ENCODE measurements around the gene ZER1. TPM values are rescaled to one million over a fixed set of nuclear protein-coding genes. Genes with fewer than 3 reads are reported as not detected.
A peak's percentile ranks its signal among the peaks of the same experiment; 100 is the strongest.

ZER1 gene
- total RNA-seq, 1 donor from 2014 or later: 14.7 TPM

- Histone ChIP-seq H3K9me3 (ENCODE audit: low read depth) (no peaks in the 10 kb centered on the region), H3K36me3 (peaks cover 37% of the 10 kb centered on the region), H3K9ac (peak overlapping the region; percentile 67), H4K20me1 (ENCODE audit: low read depth) (peaks cover 74% of the 10 kb centered on the region), H3K4me2 (peak overlapping the region; percentile 97), H3K4me1 (peaks cover 35% of the 10 kb centered on the region), H3K27ac (peak overlapping the region; percentile 7), H3K27me3 (no peaks in the 10 kb centered on the region), H3K4me3 (peak overlapping the region; percentile 87), H2AFZ (replicated peaks) (no peak overlapping the region), H3K79me2 (ENCODE audit: low read depth) (peaks cover 90% of the 10 kb centered on the region), H3F3A (ENCODE audit: low read depth) (peaks cover 78% of the 10 kb centered on the region)
- Mint-ChIP-seq H3K27ac (peak overlapping the region; percentile 98), H3K36me3 (peaks cover 26% of the 10 kb centered on the region), H3K4me1 (peaks cover 47% of the 10 kb centered on the region), H3K27me3 (ENCODE audit: insufficient read depth, low read depth) (peaks cover 6% of the 10 kb centered on the region), H3K9me3 (no peaks in the 10 kb centered on the region), H3K4me3 (peak overlapping the region; percentile 99)
- TF ChIP-seq, protein P1, sequence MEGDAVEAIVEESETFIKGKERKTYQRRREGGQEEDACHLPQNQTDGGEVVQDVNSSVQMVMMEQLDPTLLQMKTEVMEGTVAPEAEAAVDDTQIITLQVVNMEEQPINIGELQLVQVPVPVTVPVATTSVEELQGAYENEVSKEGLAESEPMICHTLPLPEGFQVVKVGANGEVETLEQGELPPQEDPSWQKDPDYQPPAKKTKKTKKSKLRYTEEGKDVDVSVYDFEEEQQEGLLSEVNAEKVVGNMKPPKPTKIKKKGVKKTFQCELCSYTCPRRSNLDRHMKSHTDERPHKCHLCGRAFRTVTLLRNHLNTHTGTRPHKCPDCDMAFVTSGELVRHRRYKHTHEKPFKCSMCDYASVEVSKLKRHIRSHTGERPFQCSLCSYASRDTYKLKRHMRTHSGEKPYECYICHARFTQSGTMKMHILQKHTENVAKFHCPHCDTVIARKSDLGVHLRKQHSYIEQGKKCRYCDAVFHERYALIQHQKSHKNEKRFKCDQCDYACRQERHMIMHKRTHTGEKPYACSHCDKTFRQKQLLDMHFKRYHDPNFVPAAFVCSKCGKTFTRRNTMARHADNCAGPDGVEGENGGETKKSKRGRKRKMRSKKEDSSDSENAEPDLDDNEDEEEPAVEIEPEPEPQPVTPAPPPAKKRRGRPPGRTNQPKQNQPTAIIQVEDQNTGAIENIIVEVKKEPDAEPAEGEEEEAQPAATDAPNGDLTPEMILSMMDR (IDR thresholded peaks at IDR 0.05): no peak
- TF ChIP-seq EZH2phosphoT487 (IDR thresholded peaks at IDR 0.05): no peak
- TF ChIP-seq EZH2 (IDR thresholded peaks at IDR 0.05): no peak
- DNase-seq (ENCODE audit: low spot score): no peak
Measured at GRCh38 chr9:128690684-128691034, 81.1 kb downstream of the ZER1 start.

DNA sequence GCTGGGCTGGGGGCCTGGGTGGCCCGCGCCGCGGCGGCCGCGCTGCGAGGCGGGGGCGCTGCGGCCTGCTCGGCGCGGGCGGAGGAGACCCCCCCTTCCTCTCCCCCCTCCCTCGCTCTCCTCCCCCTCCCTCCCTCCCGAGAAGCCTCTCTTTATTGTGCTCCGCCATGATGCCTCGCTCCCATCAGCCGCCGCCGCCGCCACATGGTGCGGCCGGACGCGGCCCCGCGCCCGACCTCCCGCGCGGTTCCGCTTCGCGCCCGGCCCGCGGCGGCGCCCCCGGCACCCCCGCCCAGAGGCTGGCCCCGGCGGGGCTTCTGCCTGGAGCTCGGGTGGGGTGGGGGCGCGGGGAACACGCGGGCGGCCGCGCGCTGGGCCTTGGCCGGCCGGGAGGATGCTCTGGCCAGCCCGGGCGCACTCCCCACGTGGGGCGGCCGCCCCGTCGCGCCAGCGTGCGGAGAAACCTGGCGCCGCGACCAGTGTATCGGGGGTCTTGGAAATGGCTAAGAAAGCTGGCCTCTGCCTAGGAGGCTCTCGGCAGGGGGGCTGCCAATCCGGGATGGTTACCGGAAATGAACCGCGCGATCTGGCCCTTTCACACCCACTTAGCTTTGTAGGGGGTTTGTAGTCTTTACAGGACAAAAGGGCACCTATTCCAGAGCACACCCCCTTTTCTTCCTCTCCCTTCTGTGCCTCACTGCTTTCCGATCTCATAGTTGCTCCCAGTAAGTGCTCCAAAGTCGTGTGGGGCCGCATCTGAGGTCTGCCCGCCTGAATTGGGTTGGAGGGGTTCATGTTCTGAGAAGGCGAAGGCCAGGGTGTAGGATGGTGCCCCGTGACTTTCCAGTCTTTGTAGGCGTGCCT is 81.7 kb downstream of the ZER1 start:
- Mint-ChIP-seq H3K27ac (peak overlapping the region; percentile 98), H3K4me1 (peaks cover 53% of the 10 kb centered on the region), H3K36me3 (peaks cover 26% of the 10 kb centered on the region), H3K4me3 (peak overlapping the region; percentile 99), H3K27me3 (ENCODE audit: insufficient read depth, low read depth) (peaks cover 6% of the 10 kb centered on the region), H3K9me3 (no peaks in the 10 kb centered on the region)
- Histone ChIP-seq H3K9ac (peak overlapping the region; percentile 67), H3K27me3 (no peaks in the 10 kb centered on the region), H3F3A (ENCODE audit: low read depth) (peaks cover 76% of the 10 kb centered on the region), H3K9me3 (ENCODE audit: low read depth) (no peaks in the 10 kb centered on the region), H3K4me2 (peak overlapping the region; percentile 97), H3K4me1 (peaks cover 41% of the 10 kb centered on the region), H4K20me1 (ENCODE audit: low read depth) (peaks cover 76% of the 10 kb centered on the region), H3K36me3 (peaks cover 34% of the 10 kb centered on the region), H3K4me3 (peak overlapping the region; percentile 87), H3K79me2 (ENCODE audit: low read depth) (peaks cover 91% of the 10 kb centered on the region), H2AFZ (replicated peaks) (no peak overlapping the region), H3K27ac (peak overlapping the region; percentile 7)
- peak; percentile 79 for DNase-seq (ENCODE audit: low spot score)
- TF ChIP-seq, protein P1 (IDR thresholded peaks at IDR 0.05): no peak
- TF ChIP-seq EZH2 (IDR thresholded peaks at IDR 0.05): no peak
- TF ChIP-seq EZH2phosphoT487 (IDR thresholded peaks at IDR 0.05): no peak

DNA sequence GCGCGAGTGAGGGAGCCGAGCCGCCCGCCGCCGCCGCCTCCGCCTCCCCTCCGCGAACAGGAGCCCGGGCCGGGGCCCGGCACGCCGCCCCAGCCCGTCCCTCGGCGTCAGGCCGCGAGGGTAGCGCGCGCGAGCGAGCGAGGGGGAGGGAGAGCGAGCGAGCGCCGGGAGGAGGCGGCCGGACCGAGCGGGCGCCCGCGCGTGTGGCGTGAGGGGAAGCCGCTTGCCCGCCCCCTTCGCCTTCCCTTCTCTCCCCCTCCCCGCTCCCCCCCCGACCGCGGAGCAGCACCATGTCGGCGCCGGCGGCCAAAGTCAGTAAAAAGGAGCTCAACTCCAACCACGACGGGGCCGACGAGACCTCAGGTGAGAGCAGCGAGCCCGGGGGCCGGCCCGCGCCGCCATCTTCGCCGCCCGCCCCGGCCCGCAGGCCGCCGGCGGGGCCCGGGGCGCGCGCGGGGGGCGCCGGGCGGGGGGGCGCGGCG is 82.4 kb downstream of the ZER1 start:
- Mint-ChIP-seq H3K27me3 (ENCODE audit: insufficient read depth, low read depth) (peaks cover 6% of the 10 kb centered on the region), H3K9me3 (no peaks in the 10 kb centered on the region), H3K27ac (no peak overlapping the region), H3K4me1 (peaks cover 59% of the 10 kb centered on the region), H3K4me3 (peak overlapping the region; percentile 74), H3K36me3 (peaks cover 23% of the 10 kb centered on the region)
- Histone ChIP-seq H3F3A (ENCODE audit: low read depth) (peaks cover 79% of the 10 kb centered on the region), H3K9ac (peak overlapping the region; percentile 77), H4K20me1 (ENCODE audit: low read depth) (peaks cover 76% of the 10 kb centered on the region), H3K27me3 (no peaks in the 10 kb centered on the region), H3K36me3 (peaks cover 32% of the 10 kb centered on the region), H3K9me3 (ENCODE audit: low read depth) (no peaks in the 10 kb centered on the region), H3K27ac (peak overlapping the region; percentile 97), H3K4me2 (peak overlapping the region; percentile 67), H3K79me2 (ENCODE audit: low read depth) (peaks cover 93% of the 10 kb centered on the region), H2AFZ (replicated peaks) (no peak overlapping the region), H3K4me1 (peaks cover 47% of the 10 kb centered on the region), H3K4me3 (peak overlapping the region; percentile 84)
- TF ChIP-seq EZH2phosphoT487 (IDR thresholded peaks at IDR 0.05) (no peak), EZH2 (IDR thresholded peaks at IDR 0.05) (no peak)
- TF ChIP-seq, protein P1 (IDR thresholded peaks at IDR 0.05): no peak
- DNase-seq (ENCODE audit: low spot score): no peak

All from neural progenitor cell (in vitro differentiated cells).